H9 (cell line): ENCODE results near the gene TLX2. TPM values are rescaled to one million over a fixed set of nuclear protein-coding genes. Genes with fewer than 3 reads are reported as not detected.

ENCODE experiments used
- DNase-seq: peaks from one replicate; pipeline ENCODE4 v3.0.0-alpha.2; 2017
- H2AFZ ChIP-seq: one replicate; pipeline ENCODE4 v1.6.1; 2013; ENCODE audit warnings: mild to moderate bottlenecking, low read length, control low read depth, moderate library complexity
- H2AK5ac ChIP-seq: 2 replicates; pipeline ENCODE4 v1.6.1; 2013; ENCODE audit warnings: low read length, control low read depth, mixed read lengths; ENCODE audit not compliant: insufficient read length
- H2BK120ac ChIP-seq: one replicate; pipeline ENCODE4 v1.6.1; 2013; ENCODE audit warnings: low read depth, mild to moderate bottlenecking, low read length, control low read depth, inconsistent platforms; ENCODE audit not compliant: poor library complexity, severe bottlenecking
- H2BK12ac ChIP-seq: 2 replicates; pipeline ENCODE4 v1.6.1; 2013; ENCODE audit warnings: low read length, control low read depth, mixed read lengths, low read depth; ENCODE audit not compliant: insufficient read length
- H2BK15ac ChIP-seq: 2 replicates; pipeline ENCODE4 v1.6.1; 2013; ENCODE audit warnings: low read depth, low read length, control low read depth
- H2BK20ac ChIP-seq: one replicate; pipeline ENCODE4 v1.6.1; 2013; ENCODE audit warnings: low read depth, mild to moderate bottlenecking, low read length, control low read depth, inconsistent platforms; ENCODE audit not compliant: poor library complexity, severe bottlenecking
- H2BK5ac ChIP-seq: 2 replicates; pipeline ENCODE4 v1.6.1; 2013; ENCODE audit warnings: low read length, control low read depth, mixed read lengths; ENCODE audit not compliant: insufficient read length
- H3K14ac ChIP-seq: 2 replicates; pipeline ENCODE4 v1.6.1; 2013; ENCODE audit warnings: low read length, control low read depth; ENCODE audit not compliant: insufficient read depth
- H3K18ac ChIP-seq: 2 replicates; pipeline ENCODE4 v1.6.1; 2013; ENCODE audit warnings: low read depth, mild to moderate bottlenecking, mixed read lengths, low read length, control low read depth; ENCODE audit not compliant: insufficient read length
- H3K23ac ChIP-seq: 2 replicates; pipeline ENCODE4 v1.6.1; 2013; ENCODE audit warnings: low read length, control low read depth, mixed read lengths, low read depth; ENCODE audit not compliant: insufficient read length
- H3K23me2 ChIP-seq: 2 replicates; pipeline ENCODE4 v1.6.1; 2013; ENCODE audit warnings: low read depth, mild to moderate bottlenecking, mixed read lengths, low read length, control low read depth; ENCODE audit not compliant: insufficient read length, poor library complexity, severe bottlenecking
- H3K27ac ChIP-seq: 2 replicates; pipeline ENCODE4 v1.5.1; 2013; ENCODE audit warnings: low read length, control low read depth, mixed read lengths, low read depth; ENCODE audit not compliant: insufficient read length
- H3K27me3 ChIP-seq: 2 replicates; pipeline ENCODE4 v1.6.1; 2013; ENCODE audit warnings: low read length, control low read depth, inconsistent platforms; ENCODE audit not compliant: insufficient read depth
- H3K4ac ChIP-seq: 2 replicates; pipeline ENCODE4 v1.6.1; 2013; ENCODE audit warnings: low read depth, mild to moderate bottlenecking, control low read depth, inconsistent platforms, low read length, moderate library complexity
- H3K4me1 ChIP-seq: 2 replicates; pipeline ENCODE4 v1.6.1; 2013; ENCODE audit warnings: low read length, control low read depth, inconsistent platforms; ENCODE audit not compliant: insufficient read depth
- H3K4me2 ChIP-seq: 2 replicates; pipeline ENCODE4 v1.6.1; 2013; ENCODE audit warnings: low read length, control low read depth, mixed read lengths; ENCODE audit not compliant: insufficient read length, insufficient read depth
- H3K56ac ChIP-seq: 2 replicates; pipeline ENCODE4 v1.6.1; 2013; ENCODE audit warnings: low read depth, mild to moderate bottlenecking, mixed read lengths, low read length, control low read depth; ENCODE audit not compliant: insufficient read length
- H3K79me1 ChIP-seq: 2 replicates; pipeline ENCODE4 v1.6.1; 2013; ENCODE audit warnings: low read depth, mild to moderate bottlenecking, moderate library complexity, low read length, control low read depth, inconsistent platforms; ENCODE audit not compliant: insufficient read depth, poor library complexity, severe bottlenecking
- H3K79me2 ChIP-seq: 2 replicates; pipeline ENCODE4 v1.6.1; 2013; ENCODE audit warnings: low read length, control low read depth, inconsistent platforms; ENCODE audit not compliant: insufficient read depth
- H3K9ac ChIP-seq: 2 replicates; pipeline ENCODE4 v1.6.1; 2013; ENCODE audit warnings: low read length, control low read depth, mixed read lengths; ENCODE audit not compliant: insufficient read length; ENCODE audit errors: extremely low read depth
- H3K9me3 ChIP-seq: one replicate; pipeline ENCODE4 v1.6.1; 2013; ENCODE audit warnings: low read depth, low read length, inconsistent platforms; ENCODE audit not compliant: control insufficient read depth
- H3T11ph ChIP-seq: one replicate; pipeline ENCODE4 v1.6.1; 2013; ENCODE audit warnings: mild to moderate bottlenecking, low read length, control low read depth, inconsistent platforms
- H4K20me1 ChIP-seq: one replicate; pipeline ENCODE4 v1.6.1; 2013; ENCODE audit not compliant: control insufficient read depth, insufficient read length, insufficient read depth
- H4K5ac ChIP-seq: 2 replicates; pipeline ENCODE4 v1.6.1; 2013; ENCODE audit warnings: low read depth, mild to moderate bottlenecking, mixed read lengths, low read length, control low read depth; ENCODE audit not compliant: insufficient read length
- H4K8ac ChIP-seq: replicated peaks from 2 replicates; pipeline ENCODE4 v1.6.1; 2013; ENCODE audit warnings: low read length, control low read depth, mixed read lengths, low read depth; ENCODE audit not compliant: insufficient read length
- H4K91ac ChIP-seq: 2 replicates; pipeline ENCODE4 v1.6.1; 2013; ENCODE audit warnings: low read depth, mild to moderate bottlenecking, moderate library complexity, mixed read lengths, low read length, control low read depth; ENCODE audit not compliant: insufficient read length
- H3K27ac Mint-ChIP-seq, 3 experiments: 2 replicates in 2 of 3; 3 replicates in 1 of 3; pipeline ENCODE4 v1.8.0; 2020 to 2021; ENCODE audit warnings: mixed read lengths in 3 of 3, mild to moderate bottlenecking in 1 of 3, moderate library complexity in 1 of 3
- H3K27me3 Mint-ChIP-seq: 2 replicates; pipeline ENCODE4 v1.8.0; 2021; ENCODE audit warnings: low read depth, mild to moderate bottlenecking, moderate library complexity, mixed read lengths
- H3K36me3 Mint-ChIP-seq, 3 experiments: 2 replicates in 2 of 3; 3 replicates in 1 of 3; pipeline ENCODE4 v1.8.0; 2020 to 2021; ENCODE audit warnings: low read depth in 3 of 3, mixed read lengths in 3 of 3; ENCODE audit not compliant: insufficient read depth in 1 of 3
- H3K4me1 Mint-ChIP-seq, 2 experiments: 2 replicates each; pipeline ENCODE4 v1.8.0; 2020; ENCODE audit warnings: mixed read lengths in 2 of 2
- H3K4me3 Mint-ChIP-seq, 2 experiments: 2 replicates in 1 of 2; 3 replicates in 1 of 2; pipeline ENCODE4 v1.8.0; 2020 to 2021; ENCODE audit warnings: mild to moderate bottlenecking in 2 of 2, mixed read lengths in 2 of 2, moderate library complexity in 1 of 2
- H3K9me3 Mint-ChIP-seq, 2 experiments: 2 replicates in 1 of 2; 3 replicates in 1 of 2; pipeline ENCODE4 v1.8.0; 2020; ENCODE audit warnings: mild to moderate bottlenecking in 2 of 2, mixed read lengths in 2 of 2, moderate library complexity in 1 of 2
- CTCF ChIP-seq: fragments of 200-600 bp; sonication (generic); conservative IDR thresholded peaks from 3 replicates; pipeline ENCODE4 v1.8.0; 2021; ENCODE audit warnings: antibody characterized with exemption, mild to moderate bottlenecking
- WGBS: extraction: QIAGEN DNeasy Blood & Tissue Kit; methylation state at CpG from one replicate; pipeline ENCODE4 v1.1.7; 2013; ENCODE audit warnings: missing lambda C conversion rate, low lambda C conversion rate, mixed read lengths; ENCODE audit not compliant: insufficient read length; ENCODE audit errors: extremely low coverage; 5-methylcytosine and 5-hydroxymethylcytosine counted together
- total RNA-seq: library from RNA; stranded (reverse); gene quantifications from 2 replicates; pipeline ENCODE4 v1.2.1, GENCODE V29; 2021

Gene TLX2
- total RNA-seq, 1 experiment from 2014 or later, result 0.20 TPM

- no peaks in the 10 kb centered on the region for H3K36me3 Mint-ChIP-seq
- Histone ChIP-seq H3K4me1 (no peaks in the 10 kb centered on the region), H4K91ac (no peak overlapping the region), H4K8ac (no peak overlapping the region), H4K5ac (no peak overlapping the region), H3K18ac (no peak overlapping the region), H3K27me3 (no peaks in the 10 kb centered on the region), H3K79me1 (no peaks in the 10 kb centered on the region), H2AFZ (no peak overlapping the region), H3T11ph (no peak overlapping the region), H3K27ac (no peak overlapping the region), H3K23me2 (no peaks in the 10 kb centered on the region), H3K14ac (no peak overlapping the region), H2AK5ac (no peak overlapping the region), H4K20me1 (no peaks in the 10 kb centered on the region), H2BK15ac (no peak overlapping the region), H3K4ac (no peak overlapping the region), H2BK5ac (no peak overlapping the region), H3K9ac (no peak overlapping the region), H2BK120ac (no peak overlapping the region), H2BK20ac (no peak overlapping the region), H3K56ac (no peak overlapping the region), H3K79me2 (no peaks in the 10 kb centered on the region), H3K23ac (no peak overlapping the region), H3K9me3 (no peaks in the 10 kb centered on the region), H3K4me2 (no peak overlapping the region), H2BK12ac (no peak overlapping the region)
- no peak for TF ChIP-seq CTCF
- no CpG with 5 or more reads among the region's 7 CpGs for WGBS
- no peak overlapping the region for H3K4me3 Mint-ChIP-seq
- H3K27ac Mint-ChIP-seq, result no peak overlapping the region
- H3K4me1 Mint-ChIP-seq, result no peaks in the 10 kb centered on the region; a peak in 1 of 4 replicates
- H3K27me3 Mint-ChIP-seq, result peaks cover 12% of the 10 kb centered on the region
- H3K9me3 Mint-ChIP-seq, result no peaks in the 10 kb centered on the region
- DNase-seq, result no peak
Measured at GRCh38 chr2:74566076-74566753, 52.0 kb downstream of the TLX2 start.
